ENCODE results near the gene CDH23.

GRCh38 chr10:71700731-71701368 is 304.1 kb downstream of the CDH23 start:
- TF ChIP-seq, protein P1, sequence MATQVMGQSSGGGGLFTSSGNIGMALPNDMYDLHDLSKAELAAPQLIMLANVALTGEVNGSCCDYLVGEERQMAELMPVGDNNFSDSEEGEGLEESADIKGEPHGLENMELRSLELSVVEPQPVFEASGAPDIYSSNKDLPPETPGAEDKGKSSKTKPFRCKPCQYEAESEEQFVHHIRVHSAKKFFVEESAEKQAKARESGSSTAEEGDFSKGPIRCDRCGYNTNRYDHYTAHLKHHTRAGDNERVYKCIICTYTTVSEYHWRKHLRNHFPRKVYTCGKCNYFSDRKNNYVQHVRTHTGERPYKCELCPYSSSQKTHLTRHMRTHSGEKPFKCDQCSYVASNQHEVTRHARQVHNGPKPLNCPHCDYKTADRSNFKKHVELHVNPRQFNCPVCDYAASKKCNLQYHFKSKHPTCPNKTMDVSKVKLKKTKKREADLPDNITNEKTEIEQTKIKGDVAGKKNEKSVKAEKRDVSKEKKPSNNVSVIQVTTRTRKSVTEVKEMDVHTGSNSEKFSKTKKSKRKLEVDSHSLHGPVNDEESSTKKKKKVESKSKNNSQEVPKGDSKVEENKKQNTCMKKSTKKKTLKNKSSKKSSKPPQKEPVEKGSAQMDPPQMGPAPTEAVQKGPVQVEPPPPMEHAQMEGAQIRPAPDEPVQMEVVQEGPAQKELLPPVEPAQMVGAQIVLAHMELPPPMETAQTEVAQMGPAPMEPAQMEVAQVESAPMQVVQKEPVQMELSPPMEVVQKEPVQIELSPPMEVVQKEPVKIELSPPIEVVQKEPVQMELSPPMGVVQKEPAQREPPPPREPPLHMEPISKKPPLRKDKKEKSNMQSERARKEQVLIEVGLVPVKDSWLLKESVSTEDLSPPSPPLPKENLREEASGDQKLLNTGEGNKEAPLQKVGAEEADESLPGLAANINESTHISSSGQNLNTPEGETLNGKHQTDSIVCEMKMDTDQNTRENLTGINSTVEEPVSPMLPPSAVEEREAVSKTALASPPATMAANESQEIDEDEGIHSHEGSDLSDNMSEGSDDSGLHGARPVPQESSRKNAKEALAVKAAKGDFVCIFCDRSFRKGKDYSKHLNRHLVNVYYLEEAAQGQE (IDR thresholded peaks at IDR 0.05; ENCODE audit: insufficient read depth in 1 of 2, low read depth in 2 of 2, low read length in 2 of 2), result no peak
- no peak for TF ChIP-seq POLR2AphosphoS5 (IDR thresholded peaks at IDR 0.05; ENCODE audit: low read depth, low read length)
